Retinal pigment epithelial cell (primary cell): Measurements from ENCODE around the gene RHBDF1.
"Not testable (repeated sequence)": the region's sequence is repeated elsewhere in the genome, so short reads cannot be mapped to it uniquely, and the experiment has no call there.

Experiments used
- DNase-seq: peaks from one replicate; pipeline ENCODE4 v3.0.0-alpha.2; 2010; ENCODE audit warnings: low read depth
- H3K4me3 ChIP-seq: 2 replicates; pipeline ENCODE4 v1.5.1; 2011; ENCODE audit warnings: mild to moderate bottlenecking, low read length, control low read depth, moderate library complexity
- TF ChIP-seq, protein P1 (sequence below): conservative IDR thresholded peaks from 2 replicates; pipeline ENCODE4 v1.5.1; 2011; ENCODE audit warnings: low read depth, low read length, control low read depth, inconsistent platforms

The RHBDF1 gene

DNA sequence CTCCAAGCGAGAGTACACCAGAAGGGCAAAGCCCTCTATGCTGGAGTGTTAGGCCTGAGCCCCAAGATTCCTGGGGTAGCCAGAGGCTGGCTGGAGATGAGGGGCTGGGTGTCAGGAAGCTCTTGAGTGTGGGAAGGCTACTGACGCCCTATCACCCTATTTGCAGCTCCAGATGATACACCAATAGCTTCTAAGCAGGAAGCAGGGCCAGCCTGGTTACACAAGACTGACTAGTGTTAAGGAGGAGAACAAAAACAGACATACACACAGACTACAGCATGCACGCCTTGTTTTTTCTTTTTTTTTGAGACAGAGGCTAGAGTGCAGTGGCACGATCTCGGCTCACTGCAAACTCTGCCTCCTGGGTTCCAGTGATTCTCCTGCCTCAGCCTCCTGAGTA lies 34.9 kb downstream of the RHBDF1 start:
- TF ChIP-seq, protein P1, sequence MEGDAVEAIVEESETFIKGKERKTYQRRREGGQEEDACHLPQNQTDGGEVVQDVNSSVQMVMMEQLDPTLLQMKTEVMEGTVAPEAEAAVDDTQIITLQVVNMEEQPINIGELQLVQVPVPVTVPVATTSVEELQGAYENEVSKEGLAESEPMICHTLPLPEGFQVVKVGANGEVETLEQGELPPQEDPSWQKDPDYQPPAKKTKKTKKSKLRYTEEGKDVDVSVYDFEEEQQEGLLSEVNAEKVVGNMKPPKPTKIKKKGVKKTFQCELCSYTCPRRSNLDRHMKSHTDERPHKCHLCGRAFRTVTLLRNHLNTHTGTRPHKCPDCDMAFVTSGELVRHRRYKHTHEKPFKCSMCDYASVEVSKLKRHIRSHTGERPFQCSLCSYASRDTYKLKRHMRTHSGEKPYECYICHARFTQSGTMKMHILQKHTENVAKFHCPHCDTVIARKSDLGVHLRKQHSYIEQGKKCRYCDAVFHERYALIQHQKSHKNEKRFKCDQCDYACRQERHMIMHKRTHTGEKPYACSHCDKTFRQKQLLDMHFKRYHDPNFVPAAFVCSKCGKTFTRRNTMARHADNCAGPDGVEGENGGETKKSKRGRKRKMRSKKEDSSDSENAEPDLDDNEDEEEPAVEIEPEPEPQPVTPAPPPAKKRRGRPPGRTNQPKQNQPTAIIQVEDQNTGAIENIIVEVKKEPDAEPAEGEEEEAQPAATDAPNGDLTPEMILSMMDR = no peak
- no peak for DNase-seq
- no peak overlapping the region for H3K4me3 ChIP-seq

DNA sequence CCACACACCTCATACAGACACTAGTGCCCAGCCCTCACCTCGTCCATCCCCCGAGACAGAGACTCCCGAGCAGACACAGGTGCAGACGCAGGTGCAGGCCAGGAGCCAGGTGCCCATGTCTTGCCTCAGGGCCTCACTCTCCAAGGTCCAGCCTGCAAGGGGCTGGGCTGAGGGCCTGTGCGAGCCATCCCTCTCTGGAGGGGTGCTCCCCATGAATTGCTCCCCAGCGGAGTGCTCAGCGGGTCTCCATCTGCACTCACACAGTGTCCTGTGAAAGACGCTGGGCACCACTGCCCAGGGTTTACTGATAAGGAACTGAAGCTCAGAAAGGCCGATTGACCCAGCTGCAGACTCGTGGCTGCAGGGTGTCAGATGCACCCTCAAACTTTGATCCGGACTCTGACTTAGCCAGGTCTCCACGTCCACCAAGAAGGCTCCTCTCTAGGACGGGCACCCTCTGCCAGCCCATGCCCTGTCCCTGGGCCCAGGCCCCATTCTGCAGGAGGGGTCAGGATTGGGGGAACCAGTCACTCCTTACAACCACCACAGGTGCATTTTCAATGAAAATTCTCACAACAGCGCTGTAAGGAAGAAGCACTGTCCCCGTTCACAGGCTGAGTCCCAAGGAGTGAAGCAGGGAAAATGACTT lies 36.0 kb downstream of the RHBDF1 start:
- TF ChIP-seq, protein P1 = no peak
- DNase-seq = no peak
- H3K4me3 ChIP-seq = no peak overlapping the region

DNA sequence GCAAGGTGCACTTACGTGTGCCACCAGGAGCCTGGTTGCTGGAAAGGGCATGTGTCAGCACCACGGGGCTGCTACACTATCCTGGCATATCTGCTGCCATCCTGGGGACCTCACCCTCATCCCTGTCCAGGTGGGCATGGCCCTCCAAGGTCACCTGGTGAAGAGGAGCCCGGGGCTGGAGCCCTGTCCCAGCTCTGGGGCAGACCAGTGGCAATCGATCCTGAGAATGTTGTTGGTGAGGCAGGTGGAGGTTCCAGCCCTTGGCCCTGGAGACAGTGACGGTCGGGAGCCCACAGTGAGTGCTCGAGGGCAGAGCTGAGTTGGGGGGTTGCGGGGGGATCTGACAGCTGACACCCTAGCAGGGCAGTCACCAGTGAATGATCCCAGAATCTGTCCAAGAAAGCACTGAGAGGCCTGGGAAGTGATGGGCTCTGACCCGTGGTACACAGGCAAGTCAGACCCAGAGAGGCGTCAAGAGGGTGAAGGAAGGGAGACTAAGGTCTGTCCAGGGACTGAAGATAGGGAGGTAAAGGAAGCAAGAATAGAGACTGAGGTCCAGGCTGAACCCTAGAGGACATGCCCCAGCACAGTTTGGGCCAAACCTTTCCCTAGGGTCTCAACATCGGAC lies 36.6 kb downstream of the RHBDF1 start:
- no peak overlapping the region for H3K4me3 ChIP-seq
- TF ChIP-seq, protein P1 = no peak
- DNase-seq = no peak

DNA sequence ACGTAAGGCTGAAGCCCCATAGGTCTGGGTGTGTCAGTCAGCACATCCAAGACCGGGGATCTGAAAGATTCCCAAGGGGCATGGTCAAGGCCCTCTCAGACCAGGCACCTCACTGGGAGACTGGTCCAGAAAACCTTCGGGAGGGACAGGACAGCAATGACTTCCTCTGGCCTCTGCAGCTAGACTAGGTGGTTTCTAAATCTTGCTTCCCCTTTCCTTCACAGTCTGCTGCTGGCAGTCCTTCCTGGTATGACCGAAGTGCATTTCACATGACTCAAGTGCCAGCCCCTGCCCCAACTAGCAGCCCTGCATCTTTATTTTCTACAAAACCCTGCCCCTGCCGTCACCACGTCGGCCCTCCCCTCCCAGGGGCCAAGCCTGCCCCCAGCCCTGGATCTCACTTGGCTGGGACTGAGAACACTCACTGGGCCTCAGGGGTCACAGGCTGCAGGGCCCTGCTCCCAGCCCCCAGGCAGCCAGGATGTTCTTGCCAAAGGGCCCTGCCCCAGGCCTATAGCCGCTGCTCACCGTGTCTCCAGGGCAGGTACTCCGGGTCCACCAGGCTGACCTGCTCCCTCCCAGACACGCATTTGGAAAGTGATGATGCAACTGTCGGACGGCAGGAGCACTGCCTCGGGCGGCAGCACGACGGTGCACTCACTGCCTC lies 37.3 kb downstream of the RHBDF1 start:
- TF ChIP-seq, protein P1 = no peak
- no peak for DNase-seq
- no peak overlapping the region for H3K4me3 ChIP-seq

DNA sequence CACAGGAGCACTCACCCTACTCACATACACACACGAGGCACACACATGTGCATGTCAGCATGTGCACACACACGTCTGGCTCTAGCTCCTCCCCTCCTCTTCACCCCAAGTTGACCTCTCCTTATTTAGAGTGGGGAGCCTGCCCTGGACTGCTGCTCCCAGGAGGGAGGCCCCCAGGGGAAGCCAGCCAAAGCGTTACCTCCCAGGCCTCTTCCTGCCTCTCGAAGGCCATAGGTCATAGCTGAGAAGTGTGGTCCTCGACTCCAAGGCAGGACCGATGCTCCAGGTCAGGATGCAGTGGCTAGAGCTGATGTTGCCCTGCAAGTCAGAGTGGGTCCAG lies 37.8 kb downstream of the RHBDF1 start:
- TF ChIP-seq, protein P1 = no peak
- no peak for DNase-seq

DNA sequence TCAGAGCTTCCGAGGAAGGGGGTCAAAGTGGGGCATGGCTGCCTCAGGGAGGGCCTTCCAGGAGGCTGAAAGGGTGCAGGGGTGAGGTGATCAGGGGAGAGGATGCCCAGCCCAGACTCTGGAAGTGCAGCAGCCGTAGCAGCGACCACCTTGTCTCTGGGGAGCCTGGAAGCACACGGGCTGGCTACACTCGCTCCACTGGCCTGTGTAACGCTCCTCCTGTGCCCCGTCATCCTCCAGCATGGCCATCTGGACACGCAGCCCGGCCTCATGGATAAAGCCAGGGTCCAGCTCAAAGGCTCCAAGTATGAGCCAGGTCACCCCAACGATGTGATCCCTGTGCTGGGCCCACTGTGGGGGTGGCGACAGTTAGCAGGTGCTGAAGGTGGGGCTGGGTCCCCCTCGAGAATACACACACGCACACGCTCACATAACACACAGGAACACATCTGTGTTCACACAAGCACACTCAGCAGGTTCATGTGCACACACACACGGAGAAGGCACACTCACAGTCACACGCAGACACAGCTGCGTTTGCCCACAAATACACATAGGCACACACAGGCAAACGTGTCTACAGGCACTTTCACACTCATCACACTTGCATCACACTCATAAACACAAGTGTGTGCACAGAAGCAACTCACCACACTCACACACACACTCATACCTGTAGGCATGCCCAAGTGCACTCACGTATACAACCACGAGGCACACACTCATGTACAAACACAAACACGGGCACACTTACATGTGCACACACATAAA lies 38.4 kb downstream of the RHBDF1 start:
- no peak overlapping the region for H3K4me3 ChIP-seq
- TF ChIP-seq, protein P1 = no peak
- DNase-seq = no peak

More for the DNA sequence above, 37.8 kb downstream of the RHBDF1 start:
- H3K4me3 ChIP-seq = no peak overlapping the region

DNA sequence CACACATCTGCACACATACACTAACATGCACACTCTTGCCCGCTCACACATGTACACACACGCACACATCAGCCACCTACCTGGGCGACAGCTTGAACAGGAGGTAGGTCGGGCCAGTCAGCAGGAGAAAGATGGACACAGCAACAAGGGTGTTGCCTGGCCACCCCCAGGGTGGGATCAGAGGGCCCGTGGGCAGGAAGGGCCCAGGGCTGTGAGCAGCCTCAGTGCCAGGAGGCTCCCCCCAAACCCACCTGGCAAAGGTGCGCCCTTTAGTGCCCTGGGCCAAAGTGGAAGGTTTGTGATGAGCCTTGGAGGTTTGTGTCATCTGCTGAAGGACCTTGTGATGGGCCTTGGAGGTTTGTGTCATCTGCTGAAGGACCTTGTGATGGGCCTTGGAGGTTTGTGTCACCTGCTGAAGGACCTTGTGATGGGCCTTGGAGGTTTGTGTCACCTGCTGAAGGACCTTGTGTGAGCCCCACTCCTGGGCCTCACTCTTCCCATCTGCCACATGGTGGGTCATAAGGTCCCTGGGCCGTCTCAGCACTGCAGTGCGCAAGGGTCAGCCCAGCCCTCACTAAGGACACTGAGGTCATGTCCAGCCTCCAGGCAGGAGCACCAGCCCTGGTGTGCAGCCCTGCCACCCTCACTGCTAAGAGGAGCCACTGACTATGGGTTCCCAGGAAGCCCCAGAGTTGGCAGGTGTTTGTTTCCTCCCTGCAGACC lies 39.1 kb downstream of the RHBDF1 start:
- not testable (repeated sequence) for DNase-seq, H3K4me3 ChIP-seq

DNA sequence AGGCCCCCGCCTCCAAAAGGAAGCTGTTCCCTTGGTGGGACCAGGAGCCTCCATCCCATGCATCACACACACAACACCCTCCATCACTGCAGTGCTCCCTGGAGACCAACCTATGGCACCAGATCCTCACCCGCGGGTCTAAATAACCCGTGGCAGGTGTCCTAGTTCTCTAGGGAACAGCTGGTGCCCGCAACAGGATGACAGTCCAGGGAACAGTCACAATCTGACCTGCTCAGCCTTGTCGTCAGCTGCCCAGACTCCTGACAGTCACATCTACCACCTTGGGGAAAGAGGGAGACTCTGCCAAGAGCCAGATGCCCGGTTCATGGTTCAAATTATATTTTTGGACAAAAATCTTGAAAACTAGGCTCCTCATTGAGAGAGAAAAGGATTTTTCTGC lies 41.8 kb downstream of the RHBDF1 start:
- DNase-seq, H3K4me3 ChIP-seq: not testable (repeated sequence)

DNA sequence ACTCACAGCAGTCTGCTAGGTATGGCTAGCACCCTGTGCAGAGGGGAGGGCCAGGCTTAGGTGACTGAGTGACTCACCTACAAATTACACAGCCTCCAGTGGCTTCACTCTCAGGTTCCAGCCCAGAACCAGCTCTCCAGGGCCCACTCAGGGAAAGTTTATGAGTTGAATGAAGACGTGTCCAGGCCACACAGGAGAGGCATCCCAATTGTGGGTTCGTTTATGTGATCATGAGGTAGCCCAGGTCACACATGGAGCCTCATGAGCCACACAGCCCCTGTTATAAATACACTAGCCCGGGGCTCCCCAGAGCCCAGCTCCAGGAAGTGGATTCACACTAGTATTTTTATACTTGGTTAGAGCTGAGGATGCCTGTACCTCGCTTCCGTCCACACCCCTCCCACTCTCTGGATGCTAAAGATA lies 46.5 kb downstream of the RHBDF1 start:
- H3K4me3 ChIP-seq, DNase-seq: not testable (repeated sequence)

DNA sequence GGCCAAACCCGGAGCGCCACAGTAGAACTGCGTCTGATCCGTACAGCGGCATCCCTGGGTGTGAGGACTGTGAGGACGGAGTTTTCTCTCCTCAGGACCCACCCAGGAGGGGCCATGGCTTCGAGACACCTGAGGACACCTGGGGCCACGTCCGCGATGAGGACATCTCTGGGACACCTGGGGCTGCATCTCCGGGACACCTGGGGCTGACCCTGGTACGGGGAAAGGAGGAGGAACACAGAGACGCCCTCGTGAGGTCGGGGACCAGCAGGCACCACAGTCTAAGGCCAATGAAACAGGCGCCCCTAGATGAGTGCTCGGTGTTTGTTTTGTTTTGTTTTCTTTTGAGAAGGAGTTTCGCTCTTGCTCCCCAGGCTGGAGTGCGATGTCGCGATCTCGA lies 48.3 kb downstream of the RHBDF1 start:
- not testable (repeated sequence) for H3K4me3 ChIP-seq, DNase-seq
